GM12878 (cell line): ENCODE results near the gene PQBP1. TPM values are rescaled to one million over a fixed set of nuclear protein-coding genes. Genes with fewer than 3 reads are reported as not detected.

Experiments
- ATF2 ChIP-seq: IDR thresholded peaks from 2 replicates; pipeline ENCODE4 v1.6.1; 2012; ENCODE audit warnings: low read length, inconsistent platforms
- BHLHE40 ChIP-seq, 2 experiments: fragments of 450-650 bp in 1 of 2; IDR thresholded peaks; 2 replicates each; pipeline ENCODE4 v1.6.1; 2011 to 2017; ENCODE audit warnings: low read depth in 2 of 2, borderline replicate concordance in 1 of 2, improper control_type of control experiment in 1 of 2, low read length in 1 of 2, mild to moderate bottlenecking in 1 of 2
- CUX1 ChIP-seq: IDR thresholded peaks from 2 replicates; pipeline ENCODE4 v1.6.1; 2012; ENCODE audit warnings: improper control_type of control experiment, low read depth, low read length; ENCODE audit not compliant: insufficient replicate concordance
- EED ChIP-seq: sonication (generic); IDR thresholded peaks from 2 replicates; pipeline ENCODE4 v1.6.1; 2016; ENCODE audit warnings: antibody characterized with exemption, low read depth
- ESRRA ChIP-seq: IDR thresholded peaks from 2 replicates; pipeline ENCODE4 v1.6.1; 2012; ENCODE audit warnings: mild to moderate bottlenecking, low read length, improper control_type of control experiment
- FOXM1 ChIP-seq: IDR thresholded peaks from 2 replicates; pipeline ENCODE4 v1.6.1; 2012; ENCODE audit warnings: low read depth, mild to moderate bottlenecking, inconsistent platforms, low read length, moderate library complexity
- IKZF2 ChIP-seq, 2 experiments: fragments of 450-650 bp; IDR thresholded peaks; 2 replicates each; pipeline ENCODE4 v1.6.1; 2017; ENCODE audit warnings: mild to moderate bottlenecking in 2 of 2, moderate library complexity in 2 of 2
- IRF3 ChIP-seq: fragments of 450-650 bp; IDR thresholded peaks from 2 replicates; pipeline ENCODE4 v1.6.1; 2014; ENCODE audit warnings: mild to moderate bottlenecking
- IRF4 ChIP-seq: IDR thresholded peaks from 2 replicates; pipeline ENCODE4 v1.6.1; 2011; ENCODE audit warnings: low read depth, low read length
- JUND ChIP-seq: IDR thresholded peaks from 2 replicates; pipeline ENCODE4 v1.6.1; 2012; ENCODE audit warnings: low read depth, mild to moderate bottlenecking, low read length, improper control_type of control experiment, moderate library complexity
- MLLT1 ChIP-seq: fragments of 450-650 bp; IDR thresholded peaks from 2 replicates; pipeline ENCODE4 v1.6.1; 2016; ENCODE audit warnings: mild to moderate bottlenecking
- NFIC ChIP-seq: IDR thresholded peaks from 2 replicates; pipeline ENCODE4 v1.6.1; 2012; ENCODE audit warnings: low read depth, mild to moderate bottlenecking, inconsistent platforms, low read length, moderate library complexity
- NRF1 ChIP-seq: conservative IDR thresholded peaks from 2 replicates; pipeline ENCODE4 v1.6.1; 2011; ENCODE audit warnings: mild to moderate bottlenecking, low read depth, low read length, improper control_type of control experiment
- RELB ChIP-seq: fragments of 450-650 bp; IDR thresholded peaks from 2 replicates; pipeline ENCODE4 v1.6.1; 2017; ENCODE audit warnings: low read depth, mild to moderate bottlenecking, moderate library complexity
- SP1 ChIP-seq: IDR thresholded peaks from one replicate; pipeline ENCODE4 v1.6.1; 2011; ENCODE audit warnings: low read depth, low read length
- SREBF1 ChIP-seq: IDR thresholded peaks from 2 replicates; pipeline ENCODE4 v1.6.1; 2012; ENCODE audit warnings: mild to moderate bottlenecking, low read length
- USF2 ChIP-seq: IDR thresholded peaks from 2 replicates; pipeline ENCODE4 v1.6.1; 2011; ENCODE audit warnings: low read depth, low read length, improper control_type of control experiment, borderline replicate concordance
- ZNF207 ChIP-seq: fragments of 450-650 bp; IDR thresholded peaks from 2 replicates; pipeline ENCODE4 v1.6.1; 2014; ENCODE audit warnings: antibody characterized with exemption, mild to moderate bottlenecking, borderline replicate concordance
- ZNF24 ChIP-seq: fragments of 450-650 bp; IDR thresholded peaks from 2 replicates; pipeline ENCODE4 v1.6.1; 2017; ENCODE audit warnings: antibody characterized with exemption, mild to moderate bottlenecking
- polyA plus RNA-seq, 11 experiments: library from polyadenylated mRNA; depleted of rRNA in 4 of 11; unstranded in 6 of 11; stranded (reverse) in 5 of 11; fragments of >200 nt; fragmentation: Nextera tagmentation in 4 of 11; fragmentation: Illumina TruSeq in 1 of 11; extraction: Ambion mirVana in 4 of 11; extraction: Trizol in 1 of 11; gene quantifications; 1 replicate in 1 of 11; 2 replicates in 10 of 11; pipeline versions ENCODE4 v1.2.1 to v1.2.3, GENCODE V29; 2011 to 2016; ENCODE audit warnings: inconsistent platforms in 2 of 11, missing spikeins in 2 of 11, low read depth in 1 of 11
- total RNA-seq, 4 experiments: library from RNA; depleted of rRNA in 3 of 4; stranded (reverse); fragments of >200 nt in 3 of 4; fragmentation: Illumina TruSeq in 1 of 4; extraction: Trizol in 1 of 4; gene quantifications; 2 replicates each; pipeline versions ENCODE4 v1.2.1 to v1.2.3, GENCODE V29; 2013 to 2021

PQBP1 gene
- total and polyA plus RNA-seq, 10 of the 15 experiments (the other 5 are each of a cell fraction or from before 2014, with no cell fraction given), result 12.5 to 74.8 (median 68.5) TPM

GRCh38 chrX:48933757-48934156 is 36.0 kb downstream of the PQBP1 start (continued):
- TF ChIP-seq NRF1 (no peak), ZNF207 (no peak), SREBF1 (no peak), ZNF24 (0 out of 2 replicates have a peak, but pooled peaks have one; percentile 5), FOXM1 (no peak), IKZF2 (IDR thresholded peaks at IDR 0.05) (peak; percentile 54 to 65; a peak in 3 of 4 replicates), IRF4 (peak; percentile 80), ESRRA (no peak), SP1 (no peak), BHLHE40 (IDR thresholded peaks at IDR 0.05; ENCODE audit: borderline replicate concordance in 1 of 2, low read depth in 2 of 2, low read length in 1 of 2) (0 out of 4 replicates have a peak, but pooled peaks of 1 of the 2 experiments have one; percentile 38), NFIC (0 out of 2 replicates have a peak, but pooled peaks have one; percentile 32), EED (no peak), RELB (peak; percentile 21; the same call in 1 of the 2 replicates), CUX1 (no peak), JUND (no peak), ATF2 (no peak), IRF3 (no peak), USF2 (no peak), MLLT1 (0 out of 2 replicates have a peak, but pooled peaks have one; percentile 24)
